ENCODE measurements around the gene PCNT.

DNA sequence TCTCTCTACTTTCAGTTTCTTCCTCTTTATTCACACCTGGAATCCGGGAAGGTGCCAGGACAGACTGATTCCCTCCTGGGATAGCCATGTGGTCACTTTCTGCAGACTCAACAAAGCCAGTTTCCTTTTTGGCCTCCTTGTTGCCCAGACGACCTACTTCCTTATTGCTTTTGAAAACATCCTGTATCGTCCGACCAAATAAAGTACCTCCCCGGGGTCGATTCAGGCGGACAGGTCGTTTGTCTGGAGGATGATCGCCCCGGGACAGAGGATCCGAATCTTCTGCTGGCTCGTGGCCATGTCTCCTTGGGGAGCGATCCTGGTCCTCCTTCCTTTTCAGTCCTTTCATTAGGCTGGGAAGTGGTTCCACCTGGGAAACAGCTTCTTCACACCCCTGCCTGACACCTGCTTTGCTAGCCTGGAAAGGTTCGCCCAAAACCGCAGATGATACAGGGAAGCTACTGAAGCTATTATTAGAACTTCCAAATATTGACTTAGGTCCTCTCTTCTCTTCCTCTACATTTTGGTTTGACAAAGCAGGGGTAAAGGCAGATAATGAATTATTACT, 39.8 kb upstream of the PCNT start:
- TF ChIP-seq POLR2G (IDR thresholded peaks at IDR 0.05; ENCODE audit: low read depth, low read length) (no peak), MTA3 (IDR thresholded peaks at IDR 0.05; ENCODE audit: borderline replicate concordance) (no peak), EZH2 (IDR thresholded peaks at IDR 0.05; ENCODE audit: borderline replicate concordance, low read depth, low read length) (no peak), NCOA2 (IDR thresholded peaks at IDR 0.05; ENCODE audit: partially characterized antibody in 2 of 2) (no peak), ELF2 (CRISPR knock-in tag; IDR thresholded peaks at IDR 0.05) (no peak), MAZ (CRISPR knock-in tag; conservative IDR thresholded peaks at IDR 0.05 in 1 of 2, IDR thresholded peaks at IDR 0.05 in 1 of 2) (no peak)
- TF ChIP-seq, protein P1, sequence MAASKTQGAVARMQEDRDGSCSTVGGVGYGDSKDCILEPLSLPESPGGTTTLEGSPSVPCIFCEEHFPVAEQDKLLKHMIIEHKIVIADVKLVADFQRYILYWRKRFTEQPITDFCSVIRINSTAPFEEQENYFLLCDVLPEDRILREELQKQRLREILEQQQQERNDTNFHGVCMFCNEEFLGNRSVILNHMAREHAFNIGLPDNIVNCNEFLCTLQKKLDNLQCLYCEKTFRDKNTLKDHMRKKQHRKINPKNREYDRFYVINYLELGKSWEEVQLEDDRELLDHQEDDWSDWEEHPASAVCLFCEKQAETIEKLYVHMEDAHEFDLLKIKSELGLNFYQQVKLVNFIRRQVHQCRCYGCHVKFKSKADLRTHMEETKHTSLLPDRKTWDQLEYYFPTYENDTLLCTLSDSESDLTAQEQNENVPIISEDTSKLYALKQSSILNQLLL (CRISPR knock-in tag; IDR thresholded peaks at IDR 0.05; ENCODE audit: borderline replicate concordance) = no peak
- TF ChIP-seq, protein P2, sequence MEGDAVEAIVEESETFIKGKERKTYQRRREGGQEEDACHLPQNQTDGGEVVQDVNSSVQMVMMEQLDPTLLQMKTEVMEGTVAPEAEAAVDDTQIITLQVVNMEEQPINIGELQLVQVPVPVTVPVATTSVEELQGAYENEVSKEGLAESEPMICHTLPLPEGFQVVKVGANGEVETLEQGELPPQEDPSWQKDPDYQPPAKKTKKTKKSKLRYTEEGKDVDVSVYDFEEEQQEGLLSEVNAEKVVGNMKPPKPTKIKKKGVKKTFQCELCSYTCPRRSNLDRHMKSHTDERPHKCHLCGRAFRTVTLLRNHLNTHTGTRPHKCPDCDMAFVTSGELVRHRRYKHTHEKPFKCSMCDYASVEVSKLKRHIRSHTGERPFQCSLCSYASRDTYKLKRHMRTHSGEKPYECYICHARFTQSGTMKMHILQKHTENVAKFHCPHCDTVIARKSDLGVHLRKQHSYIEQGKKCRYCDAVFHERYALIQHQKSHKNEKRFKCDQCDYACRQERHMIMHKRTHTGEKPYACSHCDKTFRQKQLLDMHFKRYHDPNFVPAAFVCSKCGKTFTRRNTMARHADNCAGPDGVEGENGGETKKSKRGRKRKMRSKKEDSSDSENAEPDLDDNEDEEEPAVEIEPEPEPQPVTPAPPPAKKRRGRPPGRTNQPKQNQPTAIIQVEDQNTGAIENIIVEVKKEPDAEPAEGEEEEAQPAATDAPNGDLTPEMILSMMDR (IDR thresholded peaks at IDR 0.05 in 2 of 3, conservative IDR thresholded peaks at IDR 0.05 in 1 of 3; ENCODE audit: insufficient read depth in 2 of 3, low read depth in 1 of 3, low read length in 3 of 3) = no peak
- TF ChIP-seq, protein P3, sequence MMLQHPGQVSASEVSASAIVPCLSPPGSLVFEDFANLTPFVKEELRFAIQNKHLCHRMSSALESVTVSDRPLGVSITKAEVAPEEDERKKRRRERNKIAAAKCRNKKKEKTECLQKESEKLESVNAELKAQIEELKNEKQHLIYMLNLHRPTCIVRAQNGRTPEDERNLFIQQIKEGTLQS (IDR thresholded peaks at IDR 0.05) = no peak
- TF ChIP-seq, protein P3 (CRISPR knock-in tag; conservative IDR thresholded peaks at IDR 0.05) = no peak
